NCI-H345 treated with DMSO at 0.1 percent for 48 hours (cell line): ENCODE results near the gene RAB26.

Source experiments
- DNase-seq: peaks from one replicate; lab custom pipeline; 2025; ENCODE audit not compliant: unreplicated experiment; lab: John Stamatoyannopoulos, UW

The RAB26 gene

GRCh38 chr16:2178321-2179106 is 30.1 kb downstream of the RAB26 start:
- DNase-seq = no peak

GRCh38 chr16:2179107-2179501 is 30.7 kb downstream of the RAB26 start:
- no peak for DNase-seq

GRCh38 chr16:2179576-2179975 is 31.2 kb downstream of the RAB26 start:
- DNase-seq = no peak

GRCh38 chr16:2180461-2180860 is 32.0 kb downstream of the RAB26 start:
- DNase-seq = no peak

- DNase-seq = no peak
Measured at GRCh38 chr16:2180962-2181923, 32.8 kb downstream of the RAB26 start.

- no peak for DNase-seq
Measured at GRCh38 chr16:2181952-2182351, 33.5 kb downstream of the RAB26 start.

- no peak for DNase-seq
Measured at GRCh38 chr16:2183671-2184070, 35.2 kb downstream of the RAB26 start.

- no peak for DNase-seq
Measured at GRCh38 chr16:2184346-2184745, 35.9 kb downstream of the RAB26 start.

GRCh38 chr16:2184962-2185361 is 36.5 kb downstream of the RAB26 start:
- DNase-seq = no peak

- DNase-seq = no peak
Measured at GRCh38 chr16:2186064-2186463, 37.6 kb downstream of the RAB26 start.

- DNase-seq = no peak
Measured at GRCh38 chr16:2186505-2186904, 38.1 kb downstream of the RAB26 start.

- no peak for DNase-seq
Measured at GRCh38 chr16:2187212-2187611, 38.8 kb downstream of the RAB26 start.

GRCh38 chr16:2188395-2188794 is 40.0 kb downstream of the RAB26 start:
- DNase-seq = no peak

- no peak for DNase-seq
Measured at GRCh38 chr16:2189252-2189893, 40.9 kb downstream of the RAB26 start.

- no peak for DNase-seq
Measured at GRCh38 chr16:2190002-2190658, 41.7 kb downstream of the RAB26 start.

- DNase-seq = no peak
Measured at GRCh38 chr16:2190659-2191445, 42.4 kb downstream of the RAB26 start.

GRCh38 chr16:2191446-2191706 is 43.0 kb downstream of the RAB26 start:
- DNase-seq = no peak

GRCh38 chr16:2194166-2194834 is 45.9 kb downstream of the RAB26 start:
- no peak for DNase-seq

- DNase-seq = peak; percentile 35
Measured at GRCh38 chr16:2194852-2195321, 46.5 kb downstream of the RAB26 start.
